Measurements from ENCODE around the gene FOCAD. TPM values are rescaled to one million over a fixed set of nuclear protein-coding genes. Genes with fewer than 3 reads are reported as not detected.
A peak's percentile ranks its signal among the peaks of the same experiment; 100 is the strongest.
"Not testable (repeated sequence)": the region's sequence is repeated elsewhere in the genome, so short reads cannot be mapped to it uniquely, and the experiment has no call there.

Gene FOCAD
- total and polyA plus RNA-seq, 7 donors: 7.4 to 51.5 (median 25.5) TPM

- no peak for DNase-seq
- no peaks in the 10 kb centered on the region for H3K27me3 ChIP-seq
- peaks cover 0 to 8% (median 4%) of the 10 kb centered on the region in 4 donors for H3K36me3 ChIP-seq
- intact Hi-C loops (cut with DNase I): loop anchor here (10.0 kb wide), 1 partner anchor 394 kb away; no protein-coding TSS in a partner anchor
- WGBS, 2 donors: 94% methylated on average over 4 of the region's 4 CpGs
- no peaks in the 10 kb centered on the region for H3K9me3 ChIP-seq
- TF ChIP-seq, protein P1, sequence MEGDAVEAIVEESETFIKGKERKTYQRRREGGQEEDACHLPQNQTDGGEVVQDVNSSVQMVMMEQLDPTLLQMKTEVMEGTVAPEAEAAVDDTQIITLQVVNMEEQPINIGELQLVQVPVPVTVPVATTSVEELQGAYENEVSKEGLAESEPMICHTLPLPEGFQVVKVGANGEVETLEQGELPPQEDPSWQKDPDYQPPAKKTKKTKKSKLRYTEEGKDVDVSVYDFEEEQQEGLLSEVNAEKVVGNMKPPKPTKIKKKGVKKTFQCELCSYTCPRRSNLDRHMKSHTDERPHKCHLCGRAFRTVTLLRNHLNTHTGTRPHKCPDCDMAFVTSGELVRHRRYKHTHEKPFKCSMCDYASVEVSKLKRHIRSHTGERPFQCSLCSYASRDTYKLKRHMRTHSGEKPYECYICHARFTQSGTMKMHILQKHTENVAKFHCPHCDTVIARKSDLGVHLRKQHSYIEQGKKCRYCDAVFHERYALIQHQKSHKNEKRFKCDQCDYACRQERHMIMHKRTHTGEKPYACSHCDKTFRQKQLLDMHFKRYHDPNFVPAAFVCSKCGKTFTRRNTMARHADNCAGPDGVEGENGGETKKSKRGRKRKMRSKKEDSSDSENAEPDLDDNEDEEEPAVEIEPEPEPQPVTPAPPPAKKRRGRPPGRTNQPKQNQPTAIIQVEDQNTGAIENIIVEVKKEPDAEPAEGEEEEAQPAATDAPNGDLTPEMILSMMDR (IDR thresholded peaks at IDR 0.05): no peak
- TF ChIP-seq POLR2AphosphoS5 (IDR thresholded peaks at IDR 0.05): no peak
- no peak for TF ChIP-seq EP300 (IDR thresholded peaks at IDR 0.05)
- TF ChIP-seq POLR2A (IDR thresholded peaks at IDR 0.05): no peak
- H3K4me3 ChIP-seq: no peak overlapping the region
- H3K27ac ChIP-seq: no peak overlapping the region
- H3K4me1 ChIP-seq: peaks cover 0 to 23% (median 22%) of the 10 kb centered on the region in 4 donors
These were observed 264.6 kb downstream of the FOCAD start for GRCh38 chr9:20948703-20949102.

DNA sequence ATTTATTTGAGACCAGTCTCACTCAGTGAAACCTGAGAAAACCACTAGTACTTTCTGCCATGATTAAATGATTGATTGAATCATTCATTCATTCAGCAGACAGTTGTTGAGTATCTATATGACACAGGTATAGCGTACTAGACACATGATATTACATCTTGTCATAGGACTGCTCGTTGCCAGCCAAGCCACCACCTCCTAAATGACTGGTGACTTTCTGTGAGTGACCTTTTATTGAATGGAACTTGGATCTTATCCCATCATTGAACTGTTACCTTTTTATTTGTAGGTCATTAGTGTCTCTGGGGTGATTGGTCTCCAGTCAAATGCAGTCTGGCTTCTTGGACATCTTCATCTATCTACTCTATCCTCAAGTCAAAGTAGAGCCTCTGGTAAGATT lies 266.6 kb downstream of the FOCAD start:
- H3K4me1 ChIP-seq: peaks cover 0 to 31% (median 26%) of the 10 kb centered on the region in 4 donors
- TF ChIP-seq, protein P1 (IDR thresholded peaks at IDR 0.05): no peak
- TF ChIP-seq POLR2AphosphoS5 (IDR thresholded peaks at IDR 0.05): no peak
- no peak for TF ChIP-seq EP300 (IDR thresholded peaks at IDR 0.05)
- no peak for TF ChIP-seq POLR2A (IDR thresholded peaks at IDR 0.05)
- peaks cover 0 to 8% (median 4%) of the 10 kb centered on the region in 4 donors for H3K36me3 ChIP-seq
- no peak overlapping the region for H3K27ac ChIP-seq
- DNase-seq: no peak
- 95 to 96% methylated on average over 2 of the region's 2 CpGs for whole genome bisulfite sequencing, 2 donors
- H3K27me3 ChIP-seq: no peaks in the 10 kb centered on the region
- no peaks in the 10 kb centered on the region for H3K9me3 ChIP-seq
- H3K4me3 ChIP-seq: no peak overlapping the region
- intact Hi-C loops (cut with DNase I): no loop called here

DNA sequence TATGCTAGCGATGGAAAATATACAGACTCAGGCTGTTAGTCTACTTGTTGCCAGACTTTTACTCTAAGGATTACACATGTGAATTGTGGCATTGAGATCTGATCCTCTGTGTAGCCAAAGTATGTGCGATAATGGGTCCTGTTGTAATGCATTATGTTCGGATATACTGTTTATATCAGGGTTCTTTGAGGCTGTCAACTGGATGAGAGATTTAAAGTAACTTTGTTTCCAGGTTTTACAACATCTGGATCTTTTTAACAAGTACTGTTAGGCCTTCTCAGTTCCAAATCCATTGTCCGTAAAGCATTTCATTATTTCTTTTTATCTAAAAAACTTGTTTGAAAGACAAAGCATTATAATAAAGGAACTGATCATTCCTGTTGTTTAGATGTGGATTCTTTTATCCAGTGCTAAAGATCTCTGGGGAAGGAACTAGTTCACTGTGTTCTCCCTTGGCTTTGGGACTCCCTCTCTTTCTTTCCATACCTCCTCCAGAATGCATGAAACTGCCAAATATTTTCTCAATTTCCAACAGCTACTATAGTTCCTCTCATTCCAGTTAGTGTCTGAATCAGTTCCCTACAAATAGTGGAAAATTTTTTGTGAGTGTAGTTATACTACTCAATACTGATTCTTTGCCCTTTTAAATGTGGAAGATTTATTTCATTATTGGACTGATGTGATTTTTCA lies 278.6 kb downstream of the FOCAD start:
- Histone ChIP-seq H3K27me3 (no peaks in the 10 kb centered on the region), H3K36me3 (no peaks in the 10 kb centered on the region), H3K9me3 (no peaks in the 10 kb centered on the region), H3K4me3 (no peak overlapping the region), H3K27ac (peak overlapping the region; percentile 2 to 18 (median 10)), H3K4me1 (peaks cover 0 to 12% (median 6%) of the 10 kb centered on the region in 4 donors)
- no peak for DNase-seq
- 81 to 92% methylated on average over 4 of the region's 4 CpGs for WGBS, 2 donors
- intact Hi-C loops (cut with DNase I): no loop called here
- TF ChIP-seq, protein P1 (IDR thresholded peaks at IDR 0.05): no peak
- TF ChIP-seq POLR2A (IDR thresholded peaks at IDR 0.05) (no peak), POLR2AphosphoS5 (IDR thresholded peaks at IDR 0.05) (no peak), EP300 (IDR thresholded peaks at IDR 0.05) (no peak)

DNA sequence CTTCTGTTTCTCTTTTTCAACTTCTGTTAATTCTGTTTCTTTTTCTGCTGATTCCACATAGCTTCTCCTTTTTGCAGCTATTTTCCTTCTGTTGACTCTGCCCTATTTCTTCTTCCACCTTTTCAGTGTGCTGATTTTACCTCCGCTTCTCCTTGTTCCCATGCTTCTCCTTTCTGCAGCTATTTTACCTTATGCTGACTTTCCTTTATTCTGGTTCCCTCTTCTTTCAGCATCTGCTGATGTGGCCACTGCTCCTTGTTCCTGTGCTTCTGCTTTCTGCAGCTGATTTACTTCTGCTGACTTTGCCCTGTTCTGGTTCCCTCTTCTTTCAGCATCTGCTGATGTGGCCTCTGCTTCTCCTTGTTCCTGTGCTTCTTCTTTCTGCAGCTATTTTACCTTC lies 288.6 kb downstream of the FOCAD start:
- WGBS, 2 donors: 97 to 100% methylated on average over 1 of the region's 1 CpG
- H3K4me1 ChIP-seq: no peaks in the 10 kb centered on the region
- intact Hi-C loops (cut with DNase I): no loop called here
- TF ChIP-seq, protein P1 (IDR thresholded peaks at IDR 0.05): no peak
- TF ChIP-seq EP300 (IDR thresholded peaks at IDR 0.05): no peak
- no peak for TF ChIP-seq POLR2A (IDR thresholded peaks at IDR 0.05)
- TF ChIP-seq POLR2AphosphoS5 (IDR thresholded peaks at IDR 0.05): no peak
- no peak for DNase-seq
- no peaks in the 10 kb centered on the region for H3K9me3 ChIP-seq
- no peak overlapping the region for H3K27ac ChIP-seq
- H3K36me3 ChIP-seq: peaks cover 0 to 6% (median 0%) of the 10 kb centered on the region in 4 donors
- H3K27me3 ChIP-seq: no peaks in the 10 kb centered on the region
- H3K4me3 ChIP-seq: no peak overlapping the region

GRCh38 chr9:20973246-20973947 lies 289.3 kb downstream of the FOCAD start:
- H3K27me3 ChIP-seq; H3K4me3 ChIP-seq; H3K4me1 ChIP-seq; H3K9me3 ChIP-seq; DNase-seq; H3K27ac ChIP-seq; H3K36me3 ChIP-seq; intact Hi-C loops (cut with DNase I): not testable (repeated sequence)
- 76 to 87% methylated on average over 2 of the region's 2 CpGs for WGBS, 2 donors

- H3K4me1 ChIP-seq; H3K27ac ChIP-seq; H3K36me3 ChIP-seq; H3K9me3 ChIP-seq; intact Hi-C loops (cut with DNase I); H3K27me3 ChIP-seq; H3K4me3 ChIP-seq; DNase-seq: not testable (repeated sequence)
- WGBS, 2 donors: 58 to 73% methylated on average over 2 of the region's 2 CpGs
These were observed 290.3 kb downstream of the FOCAD start for GRCh38 chr9:20974191-20974938.
